Endothelial cell of umbilical vein (primary cell): ENCODE results near the gene ARMH4. TPM values are rescaled to one million over a fixed set of nuclear protein-coding genes. Genes with fewer than 3 reads are reported as not detected.

ENCODE experiments used
- BruUV-seq: library from RNA; stranded (reverse); fragments of 400-500 nt; replicated peaks from 2 replicates; lab custom pipeline; 2021; lab: Mats Ljungman, UMichigan
- CTCF ChIA-PET: fragments of 300-600, 350-600 bp; sonication (Branson Sonifier 250); formaldehyde crosslinking; loops from one replicate; lab custom pipeline; 2021; ENCODE audit warnings: antibody characterized with exemption, inconsistent platforms; lab: Charles Lee
- POLR2A ChIA-PET: fragments of 300-600, 350-600 bp; sonication (Branson Sonifier 250); formaldehyde crosslinking; loops from one replicate; lab custom pipeline; 2021; ENCODE audit warnings: antibody characterized with exemption, inconsistent platforms; lab: Charles Lee
- DNase-seq: peaks from one replicate; pipeline ENCODE4 v3.0.0-alpha.2; 2011; ENCODE audit warnings: low read depth, low spot score
- FAIRE-seq: peaks from 2 replicates; lab custom pipeline; 2011; peaks lifted over from hg19 to GRCh38; lab: Jason Lieb, UNC
- H2AFZ ChIP-seq: 2 replicates; pipeline ENCODE4 v1.6.0; 2012; ENCODE audit warnings: low read depth, low read length, control low read depth, inconsistent platforms
- H3K27ac ChIP-seq: 2 replicates; pipeline ENCODE4 v1.5.1; 2011; ENCODE audit warnings: low read depth, mild to moderate bottlenecking, control low read depth, low read length, moderate library complexity; ENCODE audit not compliant: insufficient read depth
- H3K27me3 ChIP-seq, 2 experiments: 2 replicates each; pipeline versions ENCODE4 v1.6.0 to v1.6.1; 2011; ENCODE audit warnings: low read length in 2 of 2, mixed read lengths in 1 of 2; ENCODE audit not compliant: control insufficient read depth in 2 of 2, insufficient read depth in 2 of 2
- H3K36me3 ChIP-seq, 2 experiments: 2 replicates in 1 of 2; 3 replicates in 1 of 2; pipeline ENCODE4 v1.5.1; 2011; ENCODE audit warnings: low read length in 2 of 2, mild to moderate bottlenecking in 1 of 2, moderate library complexity in 1 of 2; ENCODE audit not compliant: control insufficient read depth in 2 of 2, insufficient read depth in 2 of 2; ENCODE audit errors: extremely low read depth in 1 of 2
- H3K4me1 ChIP-seq: 3 replicates; pipeline ENCODE4 v1.5.1; 2011; ENCODE audit warnings: mild to moderate bottlenecking, low read length; ENCODE audit not compliant: control insufficient read depth, insufficient read depth; ENCODE audit errors: extremely low read depth
- H3K4me2 ChIP-seq: 2 replicates; pipeline ENCODE4 v1.6.1; 2011; ENCODE audit warnings: low read length, control low read depth, mixed read lengths; ENCODE audit not compliant: insufficient read depth
- H3K4me3 ChIP-seq, 3 experiments: fragments of 200-600 bp in 1 of 3; sonication (generic), shearing (Covaris generic) in 1 of 3; replicated peaks in 1 of 3; 2 replicates each; pipeline ENCODE4 v1.5.1; 2011 to 2016; ENCODE audit warnings: control low read depth in 3 of 3, low read length in 3 of 3, mild to moderate bottlenecking in 2 of 3, inconsistent platforms in 1 of 3, low read depth in 1 of 3, moderate library complexity in 1 of 3; ENCODE audit not compliant: insufficient read depth in 1 of 3
- H3K79me2 ChIP-seq: 2 replicates; pipeline ENCODE4 v1.6.0; 2012; ENCODE audit warnings: low read length, inconsistent platforms; ENCODE audit not compliant: control insufficient read depth, insufficient read depth
- H3K9ac ChIP-seq: replicated peaks from 2 replicates; pipeline ENCODE3; 2011; ENCODE audit warnings: low read length, control low read depth; ENCODE audit not compliant: insufficient read depth; ENCODE audit errors: extremely low read depth
- H3K9me1 ChIP-seq: replicated peaks from 3 replicates; pipeline ENCODE4 v1.6.0; 2011; ENCODE audit warnings: mild to moderate bottlenecking, low read length; ENCODE audit not compliant: control insufficient read depth, insufficient read depth; ENCODE audit errors: extremely low read depth
- H3K9me3 ChIP-seq: replicated peaks from 2 replicates; pipeline ENCODE4 v1.5.1; 2012; ENCODE audit warnings: low read length, inconsistent platforms; ENCODE audit not compliant: control insufficient read depth, insufficient read depth
- H4K20me1 ChIP-seq: replicated peaks from 2 replicates; pipeline ENCODE3; 2011; ENCODE audit warnings: mild to moderate bottlenecking, low read length; ENCODE audit not compliant: control insufficient read depth, insufficient read depth; ENCODE audit errors: extremely low read depth
- CTCF ChIP-seq, 2 donors: IDR thresholded peaks; 1 replicate in 1 of 2; 2 replicates in 1 of 2; pipeline ENCODE4 v1.5.1; 2011; ENCODE audit warnings: low read length in 2 of 2, mild to moderate bottlenecking in 2 of 2, moderate library complexity in 2 of 2, control low read depth in 1 of 2, inconsistent platforms in 1 of 2, low read depth in 1 of 2; ENCODE audit not compliant: insufficient read depth in 1 of 2; ENCODE audit errors: extremely low read depth in 1 of 2
- EZH2 ChIP-seq: IDR thresholded peaks from 2 replicates; pipeline ENCODE4 v1.6.1; 2012; ENCODE audit warnings: borderline replicate concordance, low read depth, mild to moderate bottlenecking, moderate library complexity, low read length, inconsistent platforms; ENCODE audit not compliant: severe bottlenecking
- JUN ChIP-seq: IDR thresholded peaks from 2 replicates; pipeline ENCODE4 v1.6.1; 2011; ENCODE audit warnings: borderline replicate concordance, low read depth; ENCODE audit not compliant: insufficient read length, insufficient read depth
- MAX ChIP-seq: IDR thresholded peaks from 2 replicates; pipeline ENCODE4 v1.6.1; 2011; ENCODE audit not compliant: insufficient read depth, insufficient read length
- MYC ChIP-seq: IDR thresholded peaks from one replicate; pipeline ENCODE4 v1.6.1; 2011; ENCODE audit warnings: mild to moderate bottlenecking, low read depth, low read length
- dilution Hi-C: fragments of 300-500 bp; cut with MboI; formaldehyde crosslinking; loops from one replicate; pipeline ENCODE4 v1.15.0; 2019; ENCODE audit warnings: low sequenced_read_pairs; ENCODE audit not compliant: extremely low pct_ligation_motif_present
- intact Hi-C: fragments of 100-400 bp; cut with micrococcal nuclease; formaldehyde crosslinking; loops from one replicate; pipeline ENCODE4 v1.10.0; 2022
- polyA plus RNA-seq, 4 experiments: library from polyadenylated mRNA; depleted of rRNA in 3 of 4; stranded (reverse) in 3 of 4; unstranded in 1 of 4; fragments of >200 nt; gene quantifications; 2 replicates each; pipeline versions ENCODE4 v1.2.1 to v1.2.3, GENCODE V29; 2011 to 2012; ENCODE audit warnings: missing spikeins in 1 of 4
- total RNA-seq: library from RNA; stranded (reverse); gene quantifications from 2 replicates; pipeline ENCODE4 v1.2.3, GENCODE V29; 2021

ARMH4 gene
- total and polyA plus RNA-seq, 2 donors (not counting 3 experiments of a cell fraction or from before 2014, with no cell fraction given) = 1.1 to 3.0 TPM

GRCh38 chr14:58108717-58109116, 43.3 kb downstream of the ARMH4 start:
- Histone ChIP-seq H2AFZ (no peak overlapping the region), H4K20me1 (no peaks in the 10 kb centered on the region), H3K79me2 (no peaks in the 10 kb centered on the region), H3K4me1 (peaks cover 7% of the 10 kb centered on the region), H3K9ac (no peak overlapping the region), H3K27me3 (peaks cover 7 to 9% of the 10 kb centered on the region in 2 experiments), H3K4me3 (no peak overlapping the region), H3K9me1 (no peaks in the 10 kb centered on the region), H3K27ac (no peak overlapping the region), H3K4me2 (no peak overlapping the region), H3K9me3 (no peaks in the 10 kb centered on the region), H3K36me3 (no peaks in the 10 kb centered on the region)
- DNase-seq (no peak), FAIRE-seq (no peak)
- TF ChIP-seq MYC = no peak
- no peak for TF ChIP-seq EZH2
- no peak for TF ChIP-seq MAX
- TF ChIP-seq JUN = no peak
- TF ChIP-seq CTCF (IDR thresholded peaks at IDR 0.05; ENCODE audit: extremely low read depth in 1 of 2, insufficient read depth in 1 of 2, low read depth in 1 of 2, low read length in 2 of 2) = no peak
- dilution Hi-C loops = no loop called here
- POLR2A ChIA-PET = no interaction called here
- BruUV-seq = no TSS peak
- CTCF ChIA-PET = interaction anchor here (0.6 to 5.9 kb wide), 18 partner anchors 9 to 948 kb away, joined by 3 to 93 read pairs (median 4); partner anchors contain the start of genes ACTR10, KIAA0586, TIMM9 and TOMM20L
- intact Hi-C loops = loop anchor here (1.0 to 5.0 kb wide), 4 partner anchors 44 to 287 kb away; partner anchors contain the start of genes ARMH4, PSMA3 and TOMM20L
